Neural progenitor cell (in vitro differentiated cells): Measurements from ENCODE around the gene PTOV1.

Experiments
- CTCF ChIP-seq: fragments of 200-600 bp; sonication (generic); IDR thresholded peaks from 2 replicates; pipeline ENCODE4 v1.5.1; 2017; ENCODE audit warnings: antibody characterized with exemption, mild to moderate bottlenecking
- EZH2 ChIP-seq: fragments of 200-600 bp; sonication (generic); IDR thresholded peaks from 2 replicates; pipeline ENCODE4 v1.6.1; 2017; ENCODE audit warnings: antibody characterized with exemption, mild to moderate bottlenecking, moderate library complexity

GRCh38 chr19:49907745-49908446, 56.9 kb downstream of the PTOV1 start:
- TF ChIP-seq CTCF (no peak), EZH2 (no peak)
